SJSA1 (cell line): ENCODE data around the gene GARIN5B. TPM values are rescaled to one million over a fixed set of nuclear protein-coding genes. Genes with fewer than 3 reads are reported as not detected.
A peak's percentile ranks its signal among the peaks of the same experiment; 100 is the strongest.

Source experiments
- DNase-seq, 2 experiments: peaks; one replicate each; pipeline ENCODE4 v3.0.0-alpha.2; 2015 to 2020; ENCODE audit warnings: low spot score in 2 of 2, low read depth in 1 of 2
- H3K27ac ChIP-seq: fragments of 250-450 bp; sonication (Bioruptor Pico); 2 replicates; pipeline ENCODE4 v1.5.1; 2020; ENCODE audit warnings: mild to moderate bottlenecking, moderate library complexity
- H3K27me3 ChIP-seq: fragments of 250-450 bp; sonication (Bioruptor Pico); replicated peaks from 2 replicates; pipeline ENCODE4 v1.5.1; 2020; ENCODE audit warnings: mild to moderate bottlenecking, moderate library complexity
- H3K36me3 ChIP-seq: fragments of 250-450 bp; sonication (Bioruptor Pico); 2 replicates; pipeline ENCODE4 v1.5.1; 2020; ENCODE audit warnings: mild to moderate bottlenecking
- H3K4me1 ChIP-seq: fragments of 250-450 bp; sonication (Bioruptor Pico); replicated peaks from 2 replicates; pipeline ENCODE4 v1.6.1; 2021; ENCODE audit warnings: mild to moderate bottlenecking
- H3K4me3 ChIP-seq: fragments of 250-450 bp; sonication (Bioruptor Pico); 2 replicates; pipeline ENCODE4 v1.5.1; 2020; ENCODE audit warnings: mild to moderate bottlenecking
- H3K9me3 ChIP-seq: fragments of 250-450 bp; sonication (Bioruptor Pico); replicated peaks from 2 replicates; pipeline ENCODE4 v1.5.1; 2020; ENCODE audit warnings: mild to moderate bottlenecking
- total RNA-seq: library from RNA; depleted of rRNA; stranded (reverse); fragments of >200 nt; shearing (Covaris generic); gene quantifications from 2 replicates; pipeline ENCODE4 v1.2.3, GENCODE V29; 2014

Gene GARIN5B
- total RNA-seq, 1 experiment from 2014 or later: 0.03 TPM

GRCh38 chr19:55370305-55370988 lies 7.4 kb upstream of the GARIN5B start, which contains the start of gene IL11:
Gene IL11 (minus strand): TSS chr19:55370463. CDS start chr19:55370310, 153 bp downstream.
- H3K27me3 ChIP-seq: no peaks in the 10 kb centered on the region
- H3K36me3 ChIP-seq: peaks cover 42% of the 10 kb centered on the region
- no peaks in the 10 kb centered on the region for H3K9me3 ChIP-seq
- DNase-seq: peak; percentile 85 to 90
- H3K27ac ChIP-seq: peak within 1 kb of the TSS; percentile 71
- H3K4me1 ChIP-seq: peaks cover 61% of the 10 kb centered on the region
- H3K4me3 ChIP-seq: peak within 1 kb of the TSS; percentile 88

GRCh38 chr19:55369653-55370304 lies 6.7 kb upstream of the GARIN5B start:
- DNase-seq: peak; percentile 73 to 88
- Histone ChIP-seq H3K4me3 (peak overlapping the region; percentile 88), H3K9me3 (no peaks in the 10 kb centered on the region), H3K4me1 (peaks cover 67% of the 10 kb centered on the region), H3K27me3 (no peaks in the 10 kb centered on the region), H3K27ac (peak overlapping the region; percentile 45), H3K36me3 (peaks cover 49% of the 10 kb centered on the region)

GRCh38 chr19:55368701-55369563 lies 5.9 kb upstream of the GARIN5B start:
- Histone ChIP-seq H3K27me3 (no peaks in the 10 kb centered on the region), H3K4me3 (peak overlapping the region; percentile 88), H3K27ac (peak overlapping the region; percentile 32; the same call in 1 of the 2 replicates), H3K36me3 (peaks cover 52% of the 10 kb centered on the region), H3K4me1 (peaks cover 64% of the 10 kb centered on the region), H3K9me3 (no peaks in the 10 kb centered on the region)
- peak; percentile 62 to 71 for DNase-seq

- no peaks in the 10 kb centered on the region for H3K27me3 ChIP-seq
- peaks cover 59% of the 10 kb centered on the region for H3K4me1 ChIP-seq
- no peak overlapping the region for H3K27ac ChIP-seq
- no peaks in the 10 kb centered on the region for H3K9me3 ChIP-seq
- H3K36me3 ChIP-seq: peaks cover 52% of the 10 kb centered on the region
- H3K4me3 ChIP-seq: peak overlapping the region; percentile 88
- DNase-seq: no peak
Measured at GRCh38 chr19:55368106-55368505, 5.0 kb upstream of the GARIN5B start.

GRCh38 chr19:55366790-55367189 lies 3.7 kb upstream of the GARIN5B start:
- peaks cover 52% of the 10 kb centered on the region for H3K36me3 ChIP-seq
- H3K27me3 ChIP-seq: no peaks in the 10 kb centered on the region
- H3K4me1 ChIP-seq: peaks cover 47% of the 10 kb centered on the region
- H3K9me3 ChIP-seq: no peaks in the 10 kb centered on the region
- no peak for DNase-seq
- H3K4me3 ChIP-seq: no peak overlapping the region
- no peak overlapping the region for H3K27ac ChIP-seq

GRCh38 chr19:55365964-55366363 lies 2.9 kb upstream of the GARIN5B start:
- no peak overlapping the region for H3K27ac ChIP-seq
- no peak overlapping the region for H3K4me3 ChIP-seq
- H3K4me1 ChIP-seq: peaks cover 39% of the 10 kb centered on the region
- no peaks in the 10 kb centered on the region for H3K27me3 ChIP-seq
- H3K9me3 ChIP-seq: no peaks in the 10 kb centered on the region
- DNase-seq: no peak
- H3K36me3 ChIP-seq: peaks cover 52% of the 10 kb centered on the region

GRCh38 chr19:55365245-55365644 lies 2.2 kb upstream of the GARIN5B start:
- Histone ChIP-seq H3K4me1 (peaks cover 33% of the 10 kb centered on the region), H3K36me3 (peaks cover 52% of the 10 kb centered on the region), H3K4me3 (no peak overlapping the region), H3K27me3 (no peaks in the 10 kb centered on the region), H3K27ac (no peak overlapping the region), H3K9me3 (no peaks in the 10 kb centered on the region)
- DNase-seq: no peak

- no peak for DNase-seq
- H3K36me3 ChIP-seq: peaks cover 27% of the 10 kb centered on the region
- no peaks in the 10 kb centered on the region for H3K9me3 ChIP-seq
- peaks cover 6% of the 10 kb centered on the region for H3K27me3 ChIP-seq
- peaks cover 17% of the 10 kb centered on the region; the same call in 1 of the 2 replicates for H3K4me1 ChIP-seq
- no peak overlapping the region for H3K27ac ChIP-seq
- no peak overlapping the region for H3K4me3 ChIP-seq
Measured at GRCh38 chr19:55362174-55362989, 678 bp downstream of the GARIN5B start.

GRCh38 chr19:55360902-55361301 lies 2.2 kb downstream of the GARIN5B start:
- H3K27ac ChIP-seq: no peak overlapping the region
- H3K4me3 ChIP-seq: no peak overlapping the region
- H3K4me1 ChIP-seq: peaks cover 14% of the 10 kb centered on the region; the same call in 1 of the 2 replicates
- no peak for DNase-seq
- H3K27me3 ChIP-seq: peaks cover 18% of the 10 kb centered on the region
- no peaks in the 10 kb centered on the region for H3K9me3 ChIP-seq
- H3K36me3 ChIP-seq: peaks cover 14% of the 10 kb centered on the region

- Histone ChIP-seq H3K27me3 (peaks cover 30% of the 10 kb centered on the region), H3K27ac (no peak overlapping the region), H3K4me3 (no peak overlapping the region), H3K9me3 (0 out of 2 replicates have a peak, but pooled peaks cover 3% of the 10 kb centered on the region), H3K4me1 (peaks cover 5% of the 10 kb centered on the region; the same call in 1 of the 2 replicates), H3K36me3 (no peaks in the 10 kb centered on the region)
- DNase-seq: no peak
Measured at GRCh38 chr19:55358943-55359908, 3.8 kb downstream of the GARIN5B start.

- no peak overlapping the region for H3K27ac ChIP-seq
- H3K27me3 ChIP-seq: peaks cover 35% of the 10 kb centered on the region
- peaks cover 10% of the 10 kb centered on the region for H3K4me1 ChIP-seq
- H3K36me3 ChIP-seq: no peaks in the 10 kb centered on the region
- no peak overlapping the region for H3K4me3 ChIP-seq
- 0 out of 2 replicates have a peak, but pooled peaks cover 3% of the 10 kb centered on the region for H3K9me3 ChIP-seq
- no peak for DNase-seq
Measured at GRCh38 chr19:55358493-55358892, 4.6 kb downstream of the GARIN5B start.

- peaks cover 49% of the 10 kb centered on the region for H3K27me3 ChIP-seq
- H3K36me3 ChIP-seq: no peaks in the 10 kb centered on the region
- H3K9me3 ChIP-seq: peaks cover 3% of the 10 kb centered on the region; the same call in 1 of the 2 replicates
- no peak for DNase-seq
- H3K4me3 ChIP-seq: no peak overlapping the region
- no peak overlapping the region for H3K27ac ChIP-seq
- peaks cover 31% of the 10 kb centered on the region for H3K4me1 ChIP-seq
Measured at GRCh38 chr19:55355213-55355821, 7.7 kb downstream of the GARIN5B start.
